ENCODE results near the gene BOLA2B.

Gene BOLA2B

DNA sequence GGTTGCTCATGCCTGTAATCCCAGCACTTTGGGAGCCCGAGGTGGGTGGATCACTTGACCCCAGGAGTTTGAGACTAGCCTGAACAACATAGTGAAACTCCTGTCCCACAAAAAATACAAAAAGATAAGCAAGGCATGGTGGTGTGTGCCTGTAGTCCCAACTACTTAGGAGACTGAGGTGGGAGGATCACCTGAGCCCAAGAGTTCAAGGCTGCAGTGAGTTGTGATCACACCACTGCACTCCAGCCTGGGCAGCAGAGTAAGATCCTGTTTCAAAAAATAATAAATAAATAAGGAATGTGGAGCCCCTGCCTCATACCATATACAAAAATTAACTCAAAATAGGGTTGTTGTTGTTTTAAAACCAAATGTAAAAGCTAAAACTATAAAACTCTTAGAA lies 36.3 kb downstream of the BOLA2B start:
- TF ChIP-seq, protein P1, sequence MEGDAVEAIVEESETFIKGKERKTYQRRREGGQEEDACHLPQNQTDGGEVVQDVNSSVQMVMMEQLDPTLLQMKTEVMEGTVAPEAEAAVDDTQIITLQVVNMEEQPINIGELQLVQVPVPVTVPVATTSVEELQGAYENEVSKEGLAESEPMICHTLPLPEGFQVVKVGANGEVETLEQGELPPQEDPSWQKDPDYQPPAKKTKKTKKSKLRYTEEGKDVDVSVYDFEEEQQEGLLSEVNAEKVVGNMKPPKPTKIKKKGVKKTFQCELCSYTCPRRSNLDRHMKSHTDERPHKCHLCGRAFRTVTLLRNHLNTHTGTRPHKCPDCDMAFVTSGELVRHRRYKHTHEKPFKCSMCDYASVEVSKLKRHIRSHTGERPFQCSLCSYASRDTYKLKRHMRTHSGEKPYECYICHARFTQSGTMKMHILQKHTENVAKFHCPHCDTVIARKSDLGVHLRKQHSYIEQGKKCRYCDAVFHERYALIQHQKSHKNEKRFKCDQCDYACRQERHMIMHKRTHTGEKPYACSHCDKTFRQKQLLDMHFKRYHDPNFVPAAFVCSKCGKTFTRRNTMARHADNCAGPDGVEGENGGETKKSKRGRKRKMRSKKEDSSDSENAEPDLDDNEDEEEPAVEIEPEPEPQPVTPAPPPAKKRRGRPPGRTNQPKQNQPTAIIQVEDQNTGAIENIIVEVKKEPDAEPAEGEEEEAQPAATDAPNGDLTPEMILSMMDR (IDR thresholded peaks at IDR 0.05; ENCODE audit: low read depth, low read length) = no peak
- no peaks in the 10 kb centered on the region for H3K4me1 ChIP-seq

DNA sequence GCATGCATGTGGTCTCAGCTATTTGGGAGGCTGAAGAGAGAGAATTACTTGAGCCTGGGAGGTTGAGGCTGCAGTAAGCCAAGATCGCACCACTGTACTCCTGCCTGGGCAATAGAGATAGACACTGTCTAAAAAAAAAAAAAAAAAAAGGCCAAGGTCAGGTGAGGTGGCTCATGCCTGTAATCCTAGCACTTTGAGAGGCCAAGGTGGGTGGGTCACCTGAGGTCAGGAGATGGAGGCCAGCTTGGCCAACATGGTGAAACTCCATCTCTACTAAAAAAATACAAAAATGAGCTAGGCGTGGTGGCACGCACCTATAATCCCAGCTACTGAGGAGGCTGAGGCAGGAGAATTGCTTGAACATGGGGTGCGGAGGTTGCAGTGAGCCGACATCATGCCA lies 38.3 kb downstream of the BOLA2B start:
- DNase-seq = no peak
- Histone ChIP-seq H3K27me3 (no peaks in the 10 kb centered on the region), H3K9me3 (no peaks in the 10 kb centered on the region), H3K4me1 (no peaks in the 10 kb centered on the region), H3K36me3 (no peaks in the 10 kb centered on the region), H3K4me3 (ENCODE audit: low read depth, low read length) (no peak overlapping the region)
- TF ChIP-seq, protein P1 (IDR thresholded peaks at IDR 0.05; ENCODE audit: low read depth, low read length) = no peak

More for the DNA sequence above, 36.3 kb downstream of the BOLA2B start:
- Histone ChIP-seq H3K36me3 (no peaks in the 10 kb centered on the region), H3K9me3 (no peaks in the 10 kb centered on the region), H3K27me3 (no peaks in the 10 kb centered on the region), H3K4me3 (ENCODE audit: low read depth, low read length) (no peak overlapping the region)
- no peak for DNase-seq

DNA sequence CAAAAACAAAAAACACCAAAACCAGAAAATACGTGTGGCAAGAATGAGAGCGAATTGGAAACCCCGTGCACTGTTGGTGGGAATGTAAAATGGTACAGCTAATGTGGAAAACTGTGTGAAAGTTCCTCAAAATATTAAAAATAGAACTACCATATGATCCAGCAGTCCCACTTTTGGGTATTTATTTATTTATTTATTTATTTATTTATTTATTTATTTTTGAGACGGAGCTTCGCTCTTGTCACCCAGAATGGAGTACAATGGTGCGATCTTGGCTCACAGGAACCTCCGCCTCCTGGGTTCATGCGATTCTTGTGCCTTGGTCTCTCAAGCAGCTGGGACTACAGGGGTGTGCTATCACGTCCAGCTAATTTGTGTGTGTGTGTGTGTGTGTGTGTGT lies 40.9 kb downstream of the BOLA2B start:
- TF ChIP-seq, protein P1 (IDR thresholded peaks at IDR 0.05; ENCODE audit: low read depth, low read length) = no peak
- Histone ChIP-seq H3K36me3 (no peaks in the 10 kb centered on the region), H3K27me3 (no peaks in the 10 kb centered on the region), H3K4me3 (ENCODE audit: low read depth, low read length) (no peak overlapping the region), H3K4me1 (no peaks in the 10 kb centered on the region; the same call in 1 of the 2 replicates), H3K9me3 (peaks cover 3% of the 10 kb centered on the region; the same call in 1 of the 2 replicates)
- DNase-seq = no peak

DNA sequence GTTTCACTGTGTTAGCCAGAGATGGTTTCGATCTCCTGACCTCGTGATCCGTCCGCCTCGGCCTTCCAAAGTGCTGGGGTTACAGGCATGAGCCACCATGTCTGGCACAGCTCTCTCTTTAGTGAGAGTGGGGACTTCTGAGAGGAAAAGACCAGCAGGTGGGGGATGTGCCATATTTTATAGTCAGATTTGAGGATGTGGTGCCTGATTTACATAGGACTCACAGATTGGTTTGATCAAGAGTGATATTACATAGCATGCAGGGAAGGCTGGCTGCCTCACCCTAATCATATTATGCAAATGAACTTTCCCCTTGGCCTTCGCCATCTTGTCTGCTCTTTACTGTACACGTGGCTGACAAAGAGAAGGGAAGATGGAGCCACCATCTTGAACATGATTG lies 42.4 kb downstream of the BOLA2B start:
- DNase-seq = no peak
- Histone ChIP-seq H3K27me3 (no peaks in the 10 kb centered on the region), H3K4me1 (no peaks in the 10 kb centered on the region; the same call in 1 of the 2 replicates), H3K9me3 (peaks cover 3% of the 10 kb centered on the region; the same call in 1 of the 2 replicates), H3K36me3 (no peaks in the 10 kb centered on the region), H3K4me3 (ENCODE audit: low read depth, low read length) (no peak overlapping the region)
- TF ChIP-seq, protein P1 (IDR thresholded peaks at IDR 0.05; ENCODE audit: low read depth, low read length) = no peak

DNA sequence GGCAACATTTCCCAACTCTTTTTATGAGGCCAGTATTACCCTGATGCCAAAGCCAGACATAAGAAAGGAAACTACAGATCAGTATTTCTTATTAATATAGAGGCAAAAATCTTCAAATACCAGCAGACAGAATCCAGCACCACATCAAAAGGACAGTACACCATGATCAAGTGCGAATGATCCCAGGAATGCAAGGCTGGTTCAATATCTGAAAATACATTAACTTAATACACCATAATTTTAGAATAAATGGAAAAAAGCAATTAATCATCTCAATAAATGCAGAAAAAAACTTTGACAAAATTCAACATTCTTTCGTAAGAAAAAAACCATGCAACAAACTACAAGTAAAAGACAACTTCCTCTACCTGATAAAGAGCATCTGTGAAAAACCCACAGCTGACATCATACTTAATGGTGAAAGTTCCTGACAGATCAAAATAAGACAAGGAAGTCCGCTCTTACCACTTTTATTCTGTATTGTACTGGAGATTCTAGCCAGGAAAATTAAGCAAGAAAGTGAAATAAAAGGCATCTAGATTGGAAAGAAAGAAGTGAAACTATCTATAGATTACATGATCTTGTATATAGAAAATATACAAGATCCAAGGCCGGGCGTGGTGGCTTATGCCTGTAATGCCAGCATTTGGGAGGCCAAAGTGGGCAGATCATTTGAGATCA lies 44.1 kb downstream of the BOLA2B start:
- Histone ChIP-seq H3K4me1 (no peaks in the 10 kb centered on the region; the same call in 1 of the 2 replicates), H3K27me3 (no peaks in the 10 kb centered on the region), H3K36me3 (no peaks in the 10 kb centered on the region), H3K9me3 (peaks cover 3% of the 10 kb centered on the region; the same call in 1 of the 2 replicates), H3K4me3 (ENCODE audit: low read depth, low read length) (no peak overlapping the region)
- TF ChIP-seq, protein P1 (IDR thresholded peaks at IDR 0.05; ENCODE audit: low read depth, low read length) = no peak
- no peak for DNase-seq

DNA sequence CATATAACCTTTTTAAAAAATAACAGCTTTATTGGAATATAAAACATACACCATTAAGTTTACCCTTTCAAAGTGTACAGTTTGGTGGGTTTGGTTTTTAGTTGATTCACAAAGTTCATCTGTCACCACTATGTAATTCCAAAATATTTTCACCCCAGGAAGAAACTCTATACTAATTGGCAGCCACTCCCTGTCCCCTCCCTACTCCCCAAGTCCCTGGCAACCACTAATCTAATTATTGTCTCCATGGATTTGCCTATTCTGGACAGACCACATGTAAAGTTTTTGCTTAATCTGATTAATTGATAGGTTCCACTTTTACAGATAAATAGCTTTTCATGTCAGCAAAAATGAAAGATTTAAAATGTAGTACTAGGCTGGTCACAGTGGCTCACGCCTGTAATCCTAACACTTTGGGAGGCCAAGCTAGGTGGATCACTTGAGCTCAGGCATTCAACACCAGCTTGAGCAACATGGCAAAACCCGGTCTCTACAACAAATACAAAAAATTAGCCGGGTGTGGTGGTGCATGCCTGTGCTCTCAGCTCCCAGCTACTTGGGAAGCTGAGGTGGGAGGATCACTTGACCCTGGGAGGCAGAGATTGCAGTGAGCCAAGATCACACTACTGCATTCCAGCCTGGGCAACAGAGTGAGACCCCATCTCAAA lies 45.5 kb downstream of the BOLA2B start:
- no peaks in the 10 kb centered on the region; the same call in 1 of the 2 replicates for H3K4me1 ChIP-seq
- TF ChIP-seq, protein P1 (IDR thresholded peaks at IDR 0.05; ENCODE audit: low read depth, low read length) = no peak
- H3K27me3 ChIP-seq = no peaks in the 10 kb centered on the region
- H3K36me3 ChIP-seq = no peaks in the 10 kb centered on the region
- no peak for DNase-seq
- H3K9me3 ChIP-seq = peaks cover 3% of the 10 kb centered on the region; the same call in 1 of the 2 replicates
- H3K4me3 ChIP-seq (ENCODE audit: low read depth, low read length) = no peak overlapping the region
